ENCODE data around the gene THSD4.

GRCh38 chr15:71162309-71162708 lies 47.0 kb downstream of the THSD4 start:
- TF ChIP-seq CTCF (IDR thresholded peaks at IDR 0.05) (no peak), POLR2A (IDR thresholded peaks at IDR 0.05) (no peak)
